HepG2 (cell line): ENCODE data around the gene TUG1. TPM values are rescaled to one million over a fixed set of nuclear protein-coding genes. Genes with fewer than 3 reads are reported as not detected.

Experiments
- FOXK1 ChIP-seq: sonication (generic); formaldehyde crosslinking; IDR thresholded peaks from 2 replicates; pipeline ENCODE4 v1.4.0; 2020; ENCODE audit warnings: low read depth, missing genetic modification reagents, borderline replicate concordance
- KDM1A ChIP-seq: IDR thresholded peaks from 2 replicates; pipeline ENCODE4 v1.6.1; 2016; ENCODE audit warnings: missing compliant biosample characterization
- NKX3-1 ChIP-seq: sonication (generic); formaldehyde crosslinking; IDR thresholded peaks from 2 replicates; pipeline ENCODE4 v1.5.0; 2020; ENCODE audit warnings: missing genetic modification reagents
- TEF ChIP-seq: sonication (generic); formaldehyde crosslinking; IDR thresholded peaks from 2 replicates; pipeline ENCODE4 v1.5.0; 2020; ENCODE audit warnings: missing genetic modification reagents
- TRIM24 ChIP-seq: sonication (generic); formaldehyde crosslinking; IDR thresholded peaks from 2 replicates; pipeline ENCODE4 v1.8.0; 2022; ENCODE audit warnings: mild to moderate bottlenecking, missing genetic modification reagents
- ZKSCAN8 ChIP-seq: IDR thresholded peaks from 2 replicates; pipeline ENCODE4 v1.6.1; 2016; ENCODE audit warnings: borderline replicate concordance, missing genetic modification reagents, missing compliant biosample characterization
- ZNF230 ChIP-seq: sonication (generic); formaldehyde crosslinking; IDR thresholded peaks from 2 replicates; pipeline ENCODE4 v1.4.0; 2020; ENCODE audit warnings: mild to moderate bottlenecking, missing genetic modification reagents
- ZNF253 ChIP-seq: sonication (generic); formaldehyde crosslinking; IDR thresholded peaks from 2 replicates; pipeline ENCODE4 v1.8.0; 2022; ENCODE audit warnings: mild to moderate bottlenecking, missing genetic modification reagents, borderline replicate concordance
- ZNF556 ChIP-seq: sonication (generic); formaldehyde crosslinking; IDR thresholded peaks from 2 replicates; pipeline ENCODE4 v1.4.0; 2020; ENCODE audit warnings: mild to moderate bottlenecking, missing genetic modification reagents, borderline replicate concordance
- ZNF883 ChIP-seq: sonication (generic); formaldehyde crosslinking; IDR thresholded peaks from 2 replicates; pipeline ENCODE4 v1.5.1; 2020; ENCODE audit warnings: mild to moderate bottlenecking, missing genetic modification reagents; ENCODE audit errors: not compliant biosample characterization
- polyA plus RNA-seq, 8 experiments: library from polyadenylated mRNA; depleted of rRNA in 3 of 8; stranded (reverse) in 7 of 8; unstranded in 1 of 8; fragments of >200 nt; fragmentation: Illumina TruSeq in 4 of 8; extraction: Trizol in 4 of 8; gene quantifications; 2 replicates each; pipeline versions ENCODE4 v1.2.1 to v1.2.3, GENCODE V29; 2011 to 2016; ENCODE audit warnings: low read depth in 4 of 8, missing spikeins in 1 of 8, mixed read lengths in 1 of 8; ENCODE audit not compliant: insufficient read depth in 1 of 8
- total RNA-seq, 5 experiments: library from RNA; depleted of rRNA; stranded (reverse); fragments of >200 nt; fragmentation: Illumina TruSeq; extraction: Trizol; gene quantifications; 2 replicates each; pipeline ENCODE4 v1.2.3, GENCODE V29; 2016; ENCODE audit warnings: low read depth in 1 of 5
- TF ChIP-seq, protein P1 (sequence below): sonication (generic); formaldehyde crosslinking; IDR thresholded peaks from 2 replicates; pipeline ENCODE4 v1.4.0; 2020; ENCODE audit warnings: missing genetic modification reagents

TUG1 gene
- total and polyA plus RNA-seq, 2 of the 13 experiments (the other 11 are each of a cell fraction or from before 2014, with no cell fraction given) = 35.2 to 122 TPM

- TF ChIP-seq ZNF883 (CRISPR knock-in tag) = no peak
- no peak for TF ChIP-seq ZNF230 (CRISPR knock-in tag)
- no peak for TF ChIP-seq TEF (CRISPR knock-in tag)
- TF ChIP-seq KDM1A (CRISPR knock-in tag) = no peak
- TF ChIP-seq ZNF253 = no peak
- TF ChIP-seq TRIM24 (CRISPR knock-in tag) = no peak
- no peak for TF ChIP-seq ZKSCAN8 (CRISPR knock-in tag)
- TF ChIP-seq, protein P1, sequence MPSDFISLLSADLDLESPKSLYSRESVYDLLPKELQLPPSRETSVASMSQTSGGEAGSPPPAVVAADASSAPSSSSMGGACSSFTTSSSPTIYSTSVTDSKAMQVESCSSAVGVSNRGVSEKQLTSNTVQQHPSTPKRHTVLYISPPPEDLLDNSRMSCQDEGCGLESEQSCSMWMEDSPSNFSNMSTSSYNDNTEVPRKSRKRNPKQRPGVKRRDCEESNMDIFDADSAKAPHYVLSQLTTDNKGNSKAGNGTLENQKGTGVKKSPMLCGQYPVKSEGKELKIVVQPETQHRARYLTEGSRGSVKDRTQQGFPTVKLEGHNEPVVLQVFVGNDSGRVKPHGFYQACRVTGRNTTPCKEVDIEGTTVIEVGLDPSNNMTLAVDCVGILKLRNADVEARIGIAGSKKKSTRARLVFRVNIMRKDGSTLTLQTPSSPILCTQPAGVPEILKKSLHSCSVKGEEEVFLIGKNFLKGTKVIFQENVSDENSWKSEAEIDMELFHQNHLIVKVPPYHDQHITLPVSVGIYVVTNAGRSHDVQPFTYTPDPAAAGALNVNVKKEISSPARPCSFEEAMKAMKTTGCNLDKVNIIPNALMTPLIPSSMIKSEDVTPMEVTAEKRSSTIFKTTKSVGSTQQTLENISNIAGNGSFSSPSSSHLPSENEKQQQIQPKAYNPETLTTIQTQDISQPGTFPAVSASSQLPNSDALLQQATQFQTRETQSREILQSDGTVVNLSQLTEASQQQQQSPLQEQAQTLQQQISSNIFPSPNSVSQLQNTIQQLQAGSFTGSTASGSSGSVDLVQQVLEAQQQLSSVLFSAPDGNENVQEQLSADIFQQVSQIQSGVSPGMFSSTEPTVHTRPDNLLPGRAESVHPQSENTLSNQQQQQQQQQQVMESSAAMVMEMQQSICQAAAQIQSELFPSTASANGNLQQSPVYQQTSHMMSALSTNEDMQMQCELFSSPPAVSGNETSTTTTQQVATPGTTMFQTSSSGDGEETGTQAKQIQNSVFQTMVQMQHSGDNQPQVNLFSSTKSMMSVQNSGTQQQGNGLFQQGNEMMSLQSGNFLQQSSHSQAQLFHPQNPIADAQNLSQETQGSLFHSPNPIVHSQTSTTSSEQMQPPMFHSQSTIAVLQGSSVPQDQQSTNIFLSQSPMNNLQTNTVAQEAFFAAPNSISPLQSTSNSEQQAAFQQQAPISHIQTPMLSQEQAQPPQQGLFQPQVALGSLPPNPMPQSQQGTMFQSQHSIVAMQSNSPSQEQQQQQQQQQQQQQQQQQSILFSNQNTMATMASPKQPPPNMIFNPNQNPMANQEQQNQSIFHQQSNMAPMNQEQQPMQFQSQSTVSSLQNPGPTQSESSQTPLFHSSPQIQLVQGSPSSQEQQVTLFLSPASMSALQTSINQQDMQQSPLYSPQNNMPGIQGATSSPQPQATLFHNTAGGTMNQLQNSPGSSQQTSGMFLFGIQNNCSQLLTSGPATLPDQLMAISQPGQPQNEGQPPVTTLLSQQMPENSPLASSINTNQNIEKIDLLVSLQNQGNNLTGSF (CRISPR knock-in tag) = no peak
- no peak for TF ChIP-seq FOXK1 (CRISPR knock-in tag)
- no peak for TF ChIP-seq NKX3-1 (CRISPR knock-in tag)
- TF ChIP-seq ZNF556 (CRISPR knock-in tag) = no peak
These were observed 27.4 kb downstream of the TUG1 start (continued) for GRCh38 chr22:30996462-30996861.
